ENCODE data around the gene FBXO46.
"Not testable (repeated sequence)": the region's sequence is repeated elsewhere in the genome, so short reads cannot be mapped to it uniquely, and the experiment has no call there.

FBXO46 gene

GRCh38 chr19:45705115-45705514 lies 25.6 kb downstream of the FBXO46 start:
- Histone ChIP-seq H3K4me3 (ENCODE audit: low read length in 2 of 2) (no peak overlapping the region), H3K9ac (ENCODE audit: low read length in 2 of 2) (no peak overlapping the region), H3K9me3 (ENCODE audit: control insufficient read depth in 2 of 2, low read length in 2 of 2) (no peaks in the 10 kb centered on the region)

GRCh38 chr19:45701676-45702075 lies 29.0 kb downstream of the FBXO46 start:
- Histone ChIP-seq H3K27ac (ENCODE audit: low read length) (no peak overlapping the region), H3K4me3 (ENCODE audit: low read length in 2 of 2) (no peak overlapping the region), H3K27me3 (ENCODE audit: control insufficient read depth in 1 of 2, insufficient read depth in 2 of 2, low read length in 2 of 2) (no peaks in the 10 kb centered on the region), H3K9ac (ENCODE audit: low read length in 2 of 2) (no peak overlapping the region), H3K36me3 (ENCODE audit: control insufficient read depth in 2 of 2, insufficient read depth in 2 of 2, low read length in 2 of 2) (peaks cover 0 to 10% of the 10 kb centered on the region in 2 donors), H3K4me1 (ENCODE audit: control insufficient read depth, insufficient read depth, low read length) (no peaks in the 10 kb centered on the region), H3K9me3 (ENCODE audit: control insufficient read depth in 2 of 2, low read length in 2 of 2) (no peaks in the 10 kb centered on the region)

More at GRCh38 chr19:45705115-45705514, 25.6 kb downstream of the FBXO46 start:
- Histone ChIP-seq H3K27me3 (ENCODE audit: control insufficient read depth in 1 of 2, insufficient read depth in 2 of 2, low read length in 2 of 2) (no peaks in the 10 kb centered on the region), H3K27ac (ENCODE audit: low read length) (no peak overlapping the region), H3K36me3 (ENCODE audit: control insufficient read depth in 2 of 2, insufficient read depth in 2 of 2, low read length in 2 of 2) (peaks cover 0 to 10% of the 10 kb centered on the region in 2 donors), H3K4me1 (ENCODE audit: control insufficient read depth, insufficient read depth, low read length) (no peaks in the 10 kb centered on the region)

GRCh38 chr19:45693106-45693788 lies 37.4 kb downstream of the FBXO46 start:
- Histone ChIP-seq H3K27me3 (ENCODE audit: control insufficient read depth in 1 of 2, insufficient read depth in 2 of 2, low read length in 2 of 2) (no peaks in the 10 kb centered on the region), H3K27ac (ENCODE audit: low read length) (peak overlapping the region; percentile 88), H3K4me1 (ENCODE audit: control insufficient read depth, insufficient read depth, low read length) (peaks cover 17% of the 10 kb centered on the region), H3K36me3 (ENCODE audit: control insufficient read depth in 2 of 2, insufficient read depth in 2 of 2, low read length in 2 of 2) (peaks cover 5 to 8% of the 10 kb centered on the region in 2 donors), H3K9me3 (ENCODE audit: control insufficient read depth in 2 of 2, low read length in 2 of 2) (no peaks in the 10 kb centered on the region), H3K4me3 (ENCODE audit: low read length in 2 of 2) (peak overlapping the region; percentile 91 to 92), H3K9ac (ENCODE audit: low read length in 2 of 2) (peak overlapping the region; percentile 85 to 89)

GRCh38 chr19:45692187-45693105 lies 38.2 kb downstream of the FBXO46 start, which contains the start of gene QPCTL:
Gene QPCTL, plus strand, starts transcription at chr19:45692666. Its CDS starts 38 bp downstream, at chr19:45692704.
- Histone ChIP-seq H3K27me3 (ENCODE audit: control insufficient read depth in 1 of 2, insufficient read depth in 2 of 2, low read length in 2 of 2) (no peaks in the 10 kb centered on the region), H3K36me3 (ENCODE audit: control insufficient read depth in 2 of 2, insufficient read depth in 2 of 2, low read length in 2 of 2) (peaks cover 13 to 14% of the 10 kb centered on the region in 2 donors), H3K4me1 (ENCODE audit: control insufficient read depth, insufficient read depth, low read length) (peaks cover 17% of the 10 kb centered on the region), H3K9ac (ENCODE audit: low read length in 2 of 2) (peak within 1 kb of the TSS; percentile 90), H3K4me3 (ENCODE audit: low read length in 2 of 2) (peak within 1 kb of the TSS; percentile 91 to 92), H3K9me3 (ENCODE audit: control insufficient read depth in 2 of 2, low read length in 2 of 2) (no peaks in the 10 kb centered on the region), H3K27ac (ENCODE audit: low read length) (peak within 1 kb of the TSS; percentile 88)

GRCh38 chr19:45691516-45692186 lies 39.0 kb downstream of the FBXO46 start, which contains the start of gene SNRPD2:
Gene SNRPD2, minus strand, starts transcription at chr19:45691953. Its CDS starts 65 bp downstream, at chr19:45691888.
- Histone ChIP-seq H3K4me3 (ENCODE audit: low read length in 2 of 2) (peak within 1 kb of the TSS; percentile 91 to 92), H3K27ac (ENCODE audit: low read length) (peak within 1 kb of the TSS; percentile 88), H3K9me3 (ENCODE audit: control insufficient read depth in 2 of 2, low read length in 2 of 2) (no peaks in the 10 kb centered on the region), H3K9ac (ENCODE audit: low read length in 2 of 2) (peak within 1 kb of the TSS; percentile 90), H3K27me3 (ENCODE audit: control insufficient read depth in 1 of 2, insufficient read depth in 2 of 2, low read length in 2 of 2) (no peaks in the 10 kb centered on the region), H3K4me1 (ENCODE audit: control insufficient read depth, insufficient read depth, low read length) (peaks cover 17% of the 10 kb centered on the region), H3K36me3 (ENCODE audit: control insufficient read depth in 2 of 2, insufficient read depth in 2 of 2, low read length in 2 of 2) (peaks cover 19% of the 10 kb centered on the region in 2 donors)

- Histone ChIP-seq H3K36me3 (ENCODE audit: control insufficient read depth in 2 of 2, insufficient read depth in 2 of 2, low read length in 2 of 2) (peaks cover 29% of the 10 kb centered on the region in 2 donors), H3K4me1 (ENCODE audit: control insufficient read depth, insufficient read depth, low read length) (peaks cover 7% of the 10 kb centered on the region), H3K9me3 (ENCODE audit: control insufficient read depth in 2 of 2, low read length in 2 of 2) (no peaks in the 10 kb centered on the region)
Measured at GRCh38 chr19:45687599-45687998, 43.1 kb downstream of the FBXO46 start.

GRCh38 chr19:45685045-45685444 lies 45.7 kb downstream of the FBXO46 start:
- H3K9me3 ChIP-seq (ENCODE audit: control insufficient read depth in 2 of 2, low read length in 2 of 2); H3K27me3 ChIP-seq (ENCODE audit: control insufficient read depth in 1 of 2, insufficient read depth in 2 of 2, low read length in 2 of 2); H3K27ac ChIP-seq (ENCODE audit: low read length); H3K4me3 ChIP-seq (ENCODE audit: low read length in 2 of 2); H3K9ac ChIP-seq (ENCODE audit: low read length in 2 of 2): not testable (repeated sequence)
- H3K36me3 ChIP-seq (ENCODE audit: control insufficient read depth in 2 of 2, insufficient read depth in 2 of 2, low read length in 2 of 2), result peaks cover 29% of the 10 kb centered on the region in 2 donors
- H3K4me1 ChIP-seq (ENCODE audit: control insufficient read depth, insufficient read depth, low read length), result peaks cover 12% of the 10 kb centered on the region

More at GRCh38 chr19:45687599-45687998, 43.1 kb downstream of the FBXO46 start:
- Histone ChIP-seq H3K4me3 (ENCODE audit: low read length in 2 of 2) (no peak overlapping the region), H3K9ac (ENCODE audit: low read length in 2 of 2) (no peak overlapping the region), H3K27ac (ENCODE audit: low read length) (no peak overlapping the region), H3K27me3 (ENCODE audit: control insufficient read depth in 1 of 2, insufficient read depth in 2 of 2, low read length in 2 of 2) (no peaks in the 10 kb centered on the region)

- peaks cover 13% of the 10 kb centered on the region for H3K4me1 ChIP-seq (ENCODE audit: control insufficient read depth, insufficient read depth, low read length)
- no peak overlapping the region for H3K9ac ChIP-seq (ENCODE audit: low read length in 2 of 2)
- H3K27me3 ChIP-seq (ENCODE audit: control insufficient read depth in 1 of 2, insufficient read depth in 2 of 2, low read length in 2 of 2), result peaks cover 11 to 13% of the 10 kb centered on the region in 2 donors
- H3K4me3 ChIP-seq (ENCODE audit: low read length in 2 of 2), result no peak overlapping the region
- H3K9me3 ChIP-seq (ENCODE audit: control insufficient read depth in 2 of 2, low read length in 2 of 2), result no peaks in the 10 kb centered on the region
- H3K27ac ChIP-seq (ENCODE audit: low read length), result no peak overlapping the region
- H3K36me3 ChIP-seq (ENCODE audit: control insufficient read depth in 2 of 2, insufficient read depth in 2 of 2, low read length in 2 of 2), result peaks cover 20 to 24% of the 10 kb centered on the region in 2 donors
Measured at GRCh38 chr19:45682908-45683307, 47.8 kb downstream of the FBXO46 start.

GRCh38 chr19:45682117-45682516 lies 48.6 kb downstream of the FBXO46 start:
- Histone ChIP-seq H3K36me3 (ENCODE audit: control insufficient read depth in 2 of 2, insufficient read depth in 2 of 2, low read length in 2 of 2) (peaks cover 13 to 16% of the 10 kb centered on the region in 2 donors), H3K27ac (ENCODE audit: low read length) (peak overlapping the region; percentile 55), H3K9me3 (ENCODE audit: control insufficient read depth in 2 of 2, low read length in 2 of 2) (no peaks in the 10 kb centered on the region), H3K9ac (ENCODE audit: low read length in 2 of 2) (peak overlapping the region in 1 of 2 donors; percentile 3), H3K27me3 (ENCODE audit: control insufficient read depth in 1 of 2, insufficient read depth in 2 of 2, low read length in 2 of 2) (peaks cover 18 to 19% of the 10 kb centered on the region in 2 donors), H3K4me3 (ENCODE audit: low read length in 2 of 2) (peak overlapping the region in 1 of 2 donors; percentile 71), H3K4me1 (ENCODE audit: control insufficient read depth, insufficient read depth, low read length) (peaks cover 20% of the 10 kb centered on the region)

- H3K27ac ChIP-seq (ENCODE audit: low read length), result peak overlapping the region; percentile 55
- H3K4me3 ChIP-seq (ENCODE audit: low read length in 2 of 2), result peak overlapping the region; percentile 46 to 71
- H3K9me3 ChIP-seq (ENCODE audit: control insufficient read depth in 2 of 2, low read length in 2 of 2), result no peaks in the 10 kb centered on the region
- peak overlapping the region in 1 of 2 donors; percentile 3 for H3K9ac ChIP-seq (ENCODE audit: low read length in 2 of 2)
- H3K27me3 ChIP-seq (ENCODE audit: control insufficient read depth in 1 of 2, insufficient read depth in 2 of 2, low read length in 2 of 2), result peaks cover 24 to 25% of the 10 kb centered on the region in 2 donors
- H3K4me1 ChIP-seq (ENCODE audit: control insufficient read depth, insufficient read depth, low read length), result peaks cover 25% of the 10 kb centered on the region
- peaks cover 10 to 13% of the 10 kb centered on the region in 2 donors for H3K36me3 ChIP-seq (ENCODE audit: control insufficient read depth in 2 of 2, insufficient read depth in 2 of 2, low read length in 2 of 2)
Measured at GRCh38 chr19:45681391-45682015, 49.2 kb downstream of the FBXO46 start.
